Fibroblast of villous mesenchyme (primary cell): Measurements from ENCODE around the gene ADD3. TPM values are rescaled to one million over a fixed set of nuclear protein-coding genes. Genes with fewer than 3 reads are reported as not detected.

ENCODE experiments used
- DNase-seq: peaks from one replicate; pipeline ENCODE4 v3.0.0-alpha.2; 2010; ENCODE audit warnings: low read depth
- H3K4me3 ChIP-seq: 2 replicates; pipeline ENCODE4 v1.5.1; 2011; ENCODE audit warnings: low read depth, mild to moderate bottlenecking, low read length
- total RNA-seq: library from RNA; depleted of rRNA; stranded (reverse); fragments of >200 nt; gene quantifications from 2 replicates; pipeline ENCODE4 v1.2.3, GENCODE V29; 2012
- TF ChIP-seq, protein P1 (sequence below): IDR thresholded peaks from 2 replicates; pipeline ENCODE4 v1.5.1; 2012; ENCODE audit warnings: low read depth, mild to moderate bottlenecking, low read length; ENCODE audit not compliant: insufficient read depth

ADD3 gene
- total RNA-seq, 1 donor: 97.6 TPM

DNA sequence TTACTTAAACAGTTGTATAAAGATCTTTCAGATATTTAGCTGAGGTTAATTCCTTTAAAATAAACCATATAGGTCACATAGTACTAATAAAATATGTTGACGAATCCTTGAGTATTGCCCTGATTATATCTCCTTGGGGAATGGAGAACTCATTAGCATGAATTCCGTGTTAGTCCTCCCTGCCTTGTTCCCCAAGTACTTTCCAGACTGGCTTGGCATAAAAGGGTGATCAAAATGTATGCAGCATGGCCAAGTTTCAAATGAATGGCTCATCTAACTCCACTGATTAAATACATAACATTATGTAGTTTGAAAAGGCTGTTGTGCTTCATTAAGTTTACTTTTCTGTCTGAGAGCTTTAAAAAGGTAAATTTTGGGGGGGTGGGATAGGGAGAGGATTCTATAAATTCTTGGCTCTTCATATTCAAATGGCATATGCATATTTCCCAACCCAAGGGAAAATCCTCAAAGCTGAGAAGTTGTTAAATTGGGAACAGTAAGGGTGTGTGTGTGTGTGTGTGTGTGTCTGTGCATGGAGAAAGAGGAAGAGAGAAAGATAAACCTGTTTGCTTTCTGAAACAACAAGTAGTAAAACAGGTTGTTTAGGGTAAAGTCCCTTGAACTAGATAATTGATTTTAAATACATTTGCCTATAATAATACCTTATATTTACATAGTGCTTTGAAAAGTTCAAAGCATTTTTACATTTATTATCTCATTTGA lies 4.8 kb upstream of the ADD3 start:
- H3K4me3 ChIP-seq: no peak overlapping the region
- TF ChIP-seq, protein P1, sequence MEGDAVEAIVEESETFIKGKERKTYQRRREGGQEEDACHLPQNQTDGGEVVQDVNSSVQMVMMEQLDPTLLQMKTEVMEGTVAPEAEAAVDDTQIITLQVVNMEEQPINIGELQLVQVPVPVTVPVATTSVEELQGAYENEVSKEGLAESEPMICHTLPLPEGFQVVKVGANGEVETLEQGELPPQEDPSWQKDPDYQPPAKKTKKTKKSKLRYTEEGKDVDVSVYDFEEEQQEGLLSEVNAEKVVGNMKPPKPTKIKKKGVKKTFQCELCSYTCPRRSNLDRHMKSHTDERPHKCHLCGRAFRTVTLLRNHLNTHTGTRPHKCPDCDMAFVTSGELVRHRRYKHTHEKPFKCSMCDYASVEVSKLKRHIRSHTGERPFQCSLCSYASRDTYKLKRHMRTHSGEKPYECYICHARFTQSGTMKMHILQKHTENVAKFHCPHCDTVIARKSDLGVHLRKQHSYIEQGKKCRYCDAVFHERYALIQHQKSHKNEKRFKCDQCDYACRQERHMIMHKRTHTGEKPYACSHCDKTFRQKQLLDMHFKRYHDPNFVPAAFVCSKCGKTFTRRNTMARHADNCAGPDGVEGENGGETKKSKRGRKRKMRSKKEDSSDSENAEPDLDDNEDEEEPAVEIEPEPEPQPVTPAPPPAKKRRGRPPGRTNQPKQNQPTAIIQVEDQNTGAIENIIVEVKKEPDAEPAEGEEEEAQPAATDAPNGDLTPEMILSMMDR: no peak
- no peak for DNase-seq

DNA sequence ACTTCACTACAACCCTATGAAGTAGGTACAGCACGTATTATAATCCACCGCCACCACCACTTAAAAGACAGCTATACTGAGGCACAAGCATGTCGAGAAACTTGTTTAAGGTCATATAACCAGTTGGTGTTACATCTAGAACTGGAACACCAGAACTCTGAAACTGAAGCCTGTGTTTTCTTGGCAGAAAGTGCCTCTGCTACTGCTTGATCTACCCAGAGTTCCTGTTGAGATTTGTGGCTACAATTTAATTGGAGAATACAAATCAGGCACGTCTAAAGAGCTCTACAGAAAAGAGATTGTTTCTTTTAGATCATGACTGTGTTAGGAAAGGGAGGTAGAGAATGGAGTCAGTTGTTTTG lies 4.3 kb upstream of the ADD3 start:
- TF ChIP-seq, protein P1: no peak
- H3K4me3 ChIP-seq: no peak overlapping the region
- no peak for DNase-seq

DNA sequence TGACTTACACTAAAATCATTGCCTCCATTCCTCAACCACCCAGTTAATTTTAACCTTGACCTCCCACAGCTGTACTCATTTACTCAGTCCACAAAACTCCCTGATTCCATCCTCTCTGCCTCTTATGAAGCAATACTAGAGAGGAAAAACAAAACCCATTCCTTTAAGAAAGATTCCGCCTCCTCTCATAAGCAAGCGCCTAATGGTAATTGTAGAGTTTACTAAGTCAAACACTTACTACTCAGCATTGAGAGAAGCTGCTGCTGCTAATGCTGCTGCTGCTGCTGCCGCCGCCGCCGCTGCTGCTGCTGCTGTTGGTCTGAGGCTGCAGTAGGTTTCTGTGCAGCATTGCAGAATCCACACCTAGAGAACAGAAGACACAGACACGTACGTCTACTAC lies 2.1 kb upstream of the ADD3 start:
- H3K4me3 ChIP-seq: peak overlapping the region; percentile 89
- DNase-seq: peak; percentile 93
- TF ChIP-seq, protein P1: no peak

DNA sequence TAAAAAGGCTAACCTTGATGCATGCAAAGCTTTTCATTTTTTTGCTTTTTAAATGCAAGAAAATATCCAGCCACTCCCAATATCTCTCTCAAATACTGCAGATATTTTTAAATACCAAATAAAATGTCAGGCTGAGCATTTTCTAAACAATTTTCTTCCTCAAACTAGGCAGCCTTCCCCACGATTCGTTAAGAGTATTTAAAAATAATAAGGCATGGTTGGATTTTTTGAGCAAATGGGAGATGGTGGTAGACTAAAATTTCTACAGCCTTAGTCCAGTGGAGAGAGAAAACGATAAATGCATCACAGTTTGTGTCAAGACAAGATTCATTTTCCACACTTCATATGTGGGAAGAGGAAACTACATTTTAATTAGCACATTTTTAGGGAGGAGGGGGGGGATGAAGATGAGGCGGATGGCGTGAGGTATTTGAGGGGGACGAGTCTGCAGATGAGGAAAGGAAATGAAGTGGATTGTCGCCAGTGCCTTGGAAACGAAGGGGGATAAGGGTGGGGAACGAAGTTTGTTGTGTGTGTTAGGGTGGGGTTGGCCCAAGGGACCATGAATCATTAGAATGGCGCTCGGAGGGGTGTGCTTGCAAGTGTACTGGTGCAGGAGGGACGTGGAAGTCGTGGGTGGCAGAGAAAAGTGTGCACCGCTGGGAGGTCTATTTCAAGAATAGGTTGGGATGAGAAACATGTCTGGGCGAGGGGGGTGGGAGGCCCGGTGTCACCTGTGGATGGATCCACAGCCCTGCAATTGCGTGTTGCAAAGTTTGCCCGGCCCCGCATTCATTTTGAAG lies 1.2 kb upstream of the ADD3 start:
- peak overlapping the region; percentile 89 for H3K4me3 ChIP-seq
- TF ChIP-seq, protein P1: no peak
- peak; percentile 52 for DNase-seq

DNA sequence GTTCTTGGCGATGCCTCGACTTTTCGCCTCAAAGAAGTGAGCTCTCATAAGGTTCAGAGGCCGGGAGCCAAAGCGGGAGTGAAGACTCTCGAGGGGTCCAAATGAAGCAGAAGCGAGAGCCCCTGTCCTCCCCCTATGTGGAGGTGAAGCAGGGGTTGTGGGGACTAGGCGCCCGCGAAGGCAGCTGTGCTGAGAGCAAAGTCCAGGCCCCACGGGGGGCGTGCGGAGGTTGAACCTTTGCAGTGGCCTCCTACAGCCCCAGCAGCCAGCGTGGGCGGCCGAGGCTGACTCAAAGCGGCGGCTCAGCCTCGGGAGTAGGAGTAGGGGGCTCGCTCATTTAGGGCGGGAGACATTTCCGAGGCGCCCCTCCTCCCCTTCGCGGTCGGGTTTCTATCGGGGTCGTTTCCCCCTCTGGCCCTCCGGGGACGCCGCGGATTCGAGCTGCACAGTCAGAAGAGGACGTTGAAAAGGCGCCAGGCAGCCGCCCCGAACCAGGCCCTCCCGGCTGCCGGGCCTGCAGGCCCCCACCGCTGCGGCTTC lies 553 bp upstream of the ADD3 start:
- peak overlapping the region; percentile 89 for H3K4me3 ChIP-seq
- DNase-seq: no peak
- TF ChIP-seq, protein P1: no peak

DNA sequence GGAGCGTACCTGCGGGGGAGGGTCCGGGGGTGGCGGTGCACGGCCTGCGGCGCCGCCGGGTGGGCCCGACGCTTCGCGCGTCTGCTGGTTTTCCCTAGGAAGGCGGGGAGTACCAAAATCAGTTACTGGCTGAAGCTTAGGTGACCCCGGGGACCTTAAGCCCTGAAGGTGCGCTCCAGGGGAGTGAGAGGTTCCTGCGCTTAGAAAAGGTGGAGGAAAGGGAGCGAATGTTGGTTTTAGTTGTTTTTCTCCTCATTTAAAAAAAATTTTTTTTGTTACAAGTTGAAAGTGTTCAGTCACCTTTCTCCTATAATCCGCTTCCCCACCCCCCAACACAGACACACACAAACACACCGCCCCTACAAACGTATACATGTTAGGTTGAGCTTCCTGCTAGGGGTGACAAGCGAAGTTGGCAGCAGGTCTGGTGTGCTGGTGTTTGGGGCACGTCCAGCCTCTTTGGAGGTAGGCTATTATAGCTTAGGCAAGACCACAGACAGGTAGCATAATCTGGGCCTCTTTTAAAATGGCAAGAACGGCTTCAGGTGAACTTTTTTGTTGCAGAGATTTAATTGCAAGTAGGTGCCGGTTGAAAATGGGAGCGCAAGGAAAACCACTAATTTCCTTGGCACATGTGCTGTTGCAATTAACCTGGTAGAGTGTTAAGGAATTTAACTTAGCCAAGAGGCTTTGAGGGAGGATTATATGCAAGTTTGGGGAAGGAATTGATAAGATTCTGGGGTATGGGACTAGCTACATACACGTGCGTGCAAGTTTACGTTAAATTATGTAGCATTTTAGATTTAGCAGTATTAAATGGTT lies 945 bp downstream of the ADD3 start:
- DNase-seq: no peak
- peak overlapping the region; percentile 89 for H3K4me3 ChIP-seq
- TF ChIP-seq, protein P1: no peak
